ENCODE measurements around the gene CRHR1.

- TF ChIP-seq POLR2A (IDR thresholded peaks at IDR 0.05; ENCODE audit: low read depth, low read length) (no peak), POLR2AphosphoS5 (IDR thresholded peaks at IDR 0.05; ENCODE audit: low read depth, low read length) (no peak)
Measured at GRCh38 chr17:45868276-45868675, 84.2 kb downstream of the CRHR1 start.
